Kidney (tissue), 14 donors: ENCODE results near the gene CNIH2. TPM values are rescaled to one million over a fixed set of nuclear protein-coding genes. Genes with fewer than 3 reads are reported as not detected.
"Not testable (repeated sequence)": the region's sequence is repeated elsewhere in the genome, so short reads cannot be mapped to it uniquely, and the experiment has no call there.

Experiments used
- DNase-seq, 5 donors: peaks; one replicate each; pipeline ENCODE4 v3.0.0-alpha.2; 2013 to 2020
- FAIRE-seq: peaks from 2 replicates; lab custom pipeline; 2012; peaks lifted over from hg19 to GRCh38; lab: Jason Lieb, UNC
- H3K27ac ChIP-seq, 2 donors: one replicate each; pipeline ENCODE4 v1.7.0; 2013; ENCODE audit warnings: low read depth in 2 of 2, low read length in 2 of 2, inconsistent platforms in 1 of 2
- H3K27me3 ChIP-seq: one replicate; pipeline ENCODE4 v1.7.1; 2013; ENCODE audit warnings: low read length, inconsistent platforms; ENCODE audit not compliant: control insufficient read depth, insufficient read depth
- H3K36me3 ChIP-seq, 3 donors: one replicate each; pipeline versions ENCODE4 v1.7.0 to v1.7.1; 2013; ENCODE audit warnings: low read length in 3 of 3, control low read depth in 1 of 3, inconsistent platforms in 1 of 3; ENCODE audit not compliant: insufficient read depth in 3 of 3, control insufficient read depth in 2 of 3
- H3K4me1 ChIP-seq, 3 donors: one replicate each; pipeline versions ENCODE4 v1.7.0 to v1.7.1; 2013; ENCODE audit warnings: low read length in 3 of 3, inconsistent platforms in 1 of 3, low read depth in 1 of 3; ENCODE audit not compliant: control insufficient read depth in 2 of 3, insufficient read depth in 2 of 3
- H3K4me3 ChIP-seq, 3 donors: one replicate each; pipeline versions ENCODE4 v1.7.0 to v1.8.1; 2013; ENCODE audit warnings: low read length in 3 of 3, control low read depth in 1 of 3, inconsistent platforms in 1 of 3
- H3K9ac ChIP-seq, 3 donors: one replicate each; pipeline versions ENCODE4 v1.7.0 to v1.7.1; 2013; ENCODE audit warnings: low read length in 3 of 3, control low read depth in 1 of 3, inconsistent platforms in 1 of 3
- H3K9me3 ChIP-seq, 3 donors: one replicate each; pipeline versions ENCODE4 v1.7.0 to v1.7.1; 2013; ENCODE audit warnings: low read length in 3 of 3, control low read depth in 1 of 3, inconsistent platforms in 1 of 3; ENCODE audit not compliant: control insufficient read depth in 2 of 3, insufficient read depth in 1 of 3
- intact Hi-C: fragments of 100-400 bp; cut with DNase I; formaldehyde crosslinking; loops from one replicate; pipeline ENCODE4 v1.11.1; 2022
- polyA plus RNA-seq: library from polyadenylated mRNA; stranded (reverse); fragments of 350-450 nt; fragmentation: Illumina TruSeq; extraction: RNeasy Lipid Tissue Mini Kit (QIAGEN cat#74804); gene quantifications from one replicate; pipeline ENCODE4 v1.2.3, GENCODE V29; 2014; ENCODE audit warnings: low read depth, low replicate concordance; ENCODE audit not compliant: insufficient read depth
- total RNA-seq: library from RNA; stranded (reverse); fragmentation: NEBNext Ultra II Directional; extraction: Animal tissue kit (Norgen Biotek cat#: 25700); gene quantifications from one replicate; pipeline ENCODE4 v1.2.1, GENCODE V29; 2021
- TF ChIP-seq, protein P1 (sequence below): IDR thresholded peaks from 3 replicates; pipeline ENCODE4 v1.5.1; 2012; ENCODE audit warnings: mild to moderate bottlenecking, moderate library complexity, borderline replicate concordance; ENCODE audit not compliant: insufficient read depth; ENCODE audit errors: extremely low read depth
- donor health status: control.
- donor health status: control.
- donor health status: control.
- donor health status: control.
- donor health status: control.
- donor health status: DM: yes; HTN: yes; CAD: no.
- donor health status: Normal renal cell carcinoma (clear cell type).

CNIH2 gene
- total and polyA plus RNA-seq, 2 donors from 2014 or later = 0.63 TPM; not detected in 1

DNA sequence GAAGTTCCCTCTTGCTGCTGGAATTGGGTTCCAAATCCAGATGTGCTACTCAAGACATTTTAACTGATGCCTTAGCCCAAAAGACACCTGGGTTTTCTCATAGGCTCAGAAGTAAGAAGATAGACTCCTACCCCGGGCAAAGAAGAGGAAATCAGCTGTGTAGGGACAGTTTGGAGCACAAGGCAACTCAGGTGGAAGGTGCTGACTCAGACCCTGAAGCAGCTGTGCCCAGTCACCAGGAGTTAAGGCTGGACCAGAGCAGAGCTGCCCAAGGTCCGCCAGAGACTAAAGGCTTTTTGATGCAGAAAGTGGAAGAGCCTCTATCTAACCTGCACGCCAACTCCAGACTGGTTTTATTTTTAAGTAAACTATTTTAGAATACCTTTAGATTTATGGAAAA, 30.2 kb upstream of the CNIH2 start:
- Histone ChIP-seq H3K27ac (no peak overlapping the region), H3K4me3 (no peak overlapping the region), H3K9me3 (no peaks in the 10 kb centered on the region), H3K36me3 (peaks cover 0 to 3% (median 0%) of the 10 kb centered on the region in 3 donors), H3K27me3 (no peaks in the 10 kb centered on the region), H3K4me1 (no peaks in the 10 kb centered on the region), H3K9ac (no peak overlapping the region)
- intact Hi-C loops = no loop called here
- DNase-seq (no peak), FAIRE-seq (no peak)
- TF ChIP-seq, protein P1, sequence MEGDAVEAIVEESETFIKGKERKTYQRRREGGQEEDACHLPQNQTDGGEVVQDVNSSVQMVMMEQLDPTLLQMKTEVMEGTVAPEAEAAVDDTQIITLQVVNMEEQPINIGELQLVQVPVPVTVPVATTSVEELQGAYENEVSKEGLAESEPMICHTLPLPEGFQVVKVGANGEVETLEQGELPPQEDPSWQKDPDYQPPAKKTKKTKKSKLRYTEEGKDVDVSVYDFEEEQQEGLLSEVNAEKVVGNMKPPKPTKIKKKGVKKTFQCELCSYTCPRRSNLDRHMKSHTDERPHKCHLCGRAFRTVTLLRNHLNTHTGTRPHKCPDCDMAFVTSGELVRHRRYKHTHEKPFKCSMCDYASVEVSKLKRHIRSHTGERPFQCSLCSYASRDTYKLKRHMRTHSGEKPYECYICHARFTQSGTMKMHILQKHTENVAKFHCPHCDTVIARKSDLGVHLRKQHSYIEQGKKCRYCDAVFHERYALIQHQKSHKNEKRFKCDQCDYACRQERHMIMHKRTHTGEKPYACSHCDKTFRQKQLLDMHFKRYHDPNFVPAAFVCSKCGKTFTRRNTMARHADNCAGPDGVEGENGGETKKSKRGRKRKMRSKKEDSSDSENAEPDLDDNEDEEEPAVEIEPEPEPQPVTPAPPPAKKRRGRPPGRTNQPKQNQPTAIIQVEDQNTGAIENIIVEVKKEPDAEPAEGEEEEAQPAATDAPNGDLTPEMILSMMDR = no peak

DNA sequence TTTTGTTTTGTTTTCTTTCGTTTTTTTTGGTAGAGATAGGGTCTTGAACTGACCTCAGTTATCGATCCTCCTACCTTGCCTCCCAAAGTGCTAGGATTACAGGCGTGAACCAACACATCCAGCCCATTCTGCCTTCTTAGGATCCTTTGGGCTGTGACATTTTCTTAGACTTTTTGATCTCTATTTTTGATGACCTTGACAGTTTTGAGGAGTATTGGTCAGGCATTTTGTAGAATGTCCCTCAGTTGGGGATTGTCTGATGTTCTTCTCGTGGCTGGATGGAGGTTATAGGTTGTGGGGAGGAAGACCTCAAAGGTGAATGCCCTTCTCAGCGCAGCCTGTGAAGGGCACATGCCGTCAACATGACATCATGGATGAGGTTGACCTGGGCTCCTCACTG, 29.1 kb upstream of the CNIH2 start:
- no peak for FAIRE-seq
- Histone ChIP-seq H3K4me1 (no peaks in the 10 kb centered on the region), H3K27ac (no peak overlapping the region), H3K27me3 (no peaks in the 10 kb centered on the region), H3K4me3 (no peak overlapping the region), H3K36me3 (peaks cover 0 to 3% (median 0%) of the 10 kb centered on the region in 3 donors), H3K9ac (no peak overlapping the region), H3K9me3 (no peaks in the 10 kb centered on the region)
- intact Hi-C loops = no loop called here
- TF ChIP-seq, protein P1 = no peak
- no peak for DNase-seq

DNA sequence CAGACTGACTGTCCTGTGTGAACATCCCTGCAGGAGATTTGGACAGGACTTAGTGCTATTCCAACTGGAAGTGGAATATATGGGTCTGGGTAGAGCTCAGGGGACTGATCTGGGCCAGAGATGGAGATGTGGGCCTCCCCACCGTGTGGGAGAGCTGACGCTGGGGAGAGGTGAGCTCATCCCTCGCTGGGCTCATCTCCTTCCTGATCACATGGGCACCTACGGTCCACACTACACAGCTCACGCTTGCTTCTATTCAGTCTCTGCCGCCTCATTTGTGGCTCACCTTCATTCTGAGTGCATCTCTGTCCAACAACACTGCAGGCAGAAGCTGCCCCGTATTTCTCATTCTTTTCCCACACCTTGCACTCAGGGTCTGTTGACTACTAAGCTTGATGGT, 26.2 kb upstream of the CNIH2 start:
- FAIRE-seq = no peak
- H3K27me3 ChIP-seq = no peaks in the 10 kb centered on the region
- no peak overlapping the region for H3K4me3 ChIP-seq
- H3K9me3 ChIP-seq = no peaks in the 10 kb centered on the region
- TF ChIP-seq, protein P1 = no peak
- no peak for DNase-seq
- no peaks in the 10 kb centered on the region for H3K36me3 ChIP-seq
- intact Hi-C loops = no loop called here
- peaks cover 0 to 2% (median 0%) of the 10 kb centered on the region in 3 donors for H3K4me1 ChIP-seq
- H3K27ac ChIP-seq = no peak overlapping the region
- no peak overlapping the region for H3K9ac ChIP-seq

DNA sequence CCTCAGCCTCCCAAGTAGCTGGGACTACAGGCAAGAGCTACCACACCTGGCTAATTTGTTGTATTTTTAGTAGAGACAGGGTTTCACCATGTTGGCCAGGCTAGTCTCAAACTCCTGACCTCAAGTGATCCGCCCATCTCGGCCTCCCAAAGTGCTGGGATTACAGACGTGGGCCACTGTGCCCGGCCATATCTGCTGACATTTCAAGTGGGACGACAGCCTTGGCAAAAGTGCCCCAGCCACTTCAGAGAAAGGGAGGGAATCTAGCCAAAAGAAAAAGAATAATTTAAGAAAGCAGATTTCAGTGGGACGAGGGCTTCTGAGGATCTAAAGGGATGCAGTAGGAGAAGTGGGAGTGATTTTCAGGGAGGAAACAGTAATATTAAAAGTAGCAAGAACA, 24.9 kb upstream of the CNIH2 start:
- H3K4me3 ChIP-seq, FAIRE-seq, DNase-seq, H3K27ac ChIP-seq, H3K27me3 ChIP-seq, intact Hi-C loops, H3K4me1 ChIP-seq, H3K9me3 ChIP-seq, H3K9ac ChIP-seq, H3K36me3 ChIP-seq: not testable (repeated sequence)
